ENCODE results near the gene RPS13.

GRCh38 chr11:17067417-17067816, 10.1 kb downstream of the RPS13 start:
- TF ChIP-seq CTCF (IDR thresholded peaks at IDR 0.05): no peak
- TF ChIP-seq POLR2A (IDR thresholded peaks at IDR 0.05): no peak
